AG04450 (cell line): ENCODE results near the gene OTOGL. TPM values are rescaled to one million over a fixed set of nuclear protein-coding genes. Genes with fewer than 3 reads are reported as not detected.

Experiments used
- CTCF ChIA-PET: fragments of 300-600, 350-600 bp; formaldehyde crosslinking; extraction: SDS; loops from one replicate; lab custom pipeline; 2022; ENCODE audit warnings: antibody characterized with exemption, inconsistent platforms; lab: Charles Lee
- POLR2A ChIA-PET: fragments of 350-600 bp; formaldehyde crosslinking; extraction: SDS; loops from one replicate; lab custom pipeline; 2021; ENCODE audit warnings: antibody characterized with exemption, inconsistent platforms; lab: Yijun Ruan, JAX
- DNase-seq: peaks from one replicate; pipeline ENCODE4 v3.0.0-alpha.2; 2011; ENCODE audit warnings: low read depth, low spot score
- H3K27ac ChIP-seq: one replicate; pipeline ENCODE4 v1.5.1; 2012; ENCODE audit warnings: low read depth, low read length, control low read depth
- H3K27me3 ChIP-seq: one replicate; pipeline ENCODE4 v1.6.0; 2012; ENCODE audit warnings: low read length; ENCODE audit not compliant: control insufficient read depth, insufficient read depth
- H3K4me3 ChIP-seq: 2 replicates; pipeline ENCODE4 v1.5.1; 2011; ENCODE audit warnings: mild to moderate bottlenecking, low read depth, low read length, control low read depth
- H3K9me3 ChIP-seq: 2 replicates; pipeline ENCODE4 v1.5.1; 2012; ENCODE audit warnings: low read length; ENCODE audit not compliant: control insufficient read depth, insufficient read depth
- CTCF ChIP-seq: IDR thresholded peaks from 2 replicates; pipeline ENCODE4 v1.5.1; 2011; ENCODE audit warnings: low read depth, low read length, control low read depth, inconsistent platforms
- polyA minus RNA-seq: library from RNA; depleted of rRNA, polyadenylated mRNA; stranded (reverse); fragments of >200 nt; gene quantifications from 2 replicates; pipeline ENCODE4 v1.2.3, GENCODE V29; 2011; rRNA and poly(A)+ RNA removed
- polyA plus RNA-seq: library from polyadenylated mRNA; depleted of rRNA; stranded (reverse); fragments of >200 nt; gene quantifications from 2 replicates; pipeline ENCODE4 v1.2.3, GENCODE V29; 2011; rRNA removed

The OTOGL gene
- polyA plus RNA-seq (0.05 and 0.07 TPM in 2 replicates), polyA minus RNA-seq (0.17 and 0.23 TPM in 2 replicates)

- H3K4me3 ChIP-seq, result no peak within 1 kb of the TSS
- H3K27ac ChIP-seq, result no peak within 1 kb of the TSS
- POLR2A ChIA-PET, result interaction anchor here (0.5 to 1.2 kb wide), 2 partner anchors 35 to 491 kb away, joined by 3 to 5 read pairs; no protein-coding TSS in a partner anchor
- no peaks in the 10 kb centered on the region for H3K9me3 ChIP-seq
- no peak for DNase-seq
- no peak for TF ChIP-seq CTCF
- CTCF ChIA-PET, result interaction anchor here (0.6 kb wide), 1 partner anchor 187 kb away, joined by 3 read pairs; no protein-coding TSS in a partner anchor
- no peaks in the 10 kb centered on the region for H3K27me3 ChIP-seq
Measured at GRCh38 chr12:80099259-80099658, at the start of gene OTOGL. Gene OTOGL, plus strand, starts transcription at chr12:80099537. Its CDS starts 109,895 bp downstream, at chr12:80209432.

- no peak for DNase-seq
- Histone ChIP-seq H3K4me3 (no peak overlapping the region), H3K27ac (no peak overlapping the region), H3K9me3 (no peaks in the 10 kb centered on the region; the same call in 1 of the 2 replicates), H3K27me3 (no peaks in the 10 kb centered on the region)
- TF ChIP-seq CTCF, result no peak
- ChIA-PET CTCF (no interaction called here), POLR2A (no interaction called here)
Measured at GRCh38 chr12:80050236-80050635, 49.1 kb upstream of the OTOGL start.

GRCh38 chr12:80053051-80053790 lies 46.1 kb upstream of the OTOGL start:
- CTCF ChIA-PET, result no interaction called here
- H3K4me3 ChIP-seq, result no peak overlapping the region
- H3K27ac ChIP-seq, result no peak overlapping the region
- DNase-seq, result peak; percentile 81
- H3K27me3 ChIP-seq, result no peaks in the 10 kb centered on the region
- POLR2A ChIA-PET, result no interaction called here
- no peaks in the 10 kb centered on the region; the same call in 1 of the 2 replicates for H3K9me3 ChIP-seq
- no peak for TF ChIP-seq CTCF

- CTCF ChIA-PET, result no interaction called here
- no peak overlapping the region for H3K27ac ChIP-seq
- DNase-seq, result no peak
- no peak for TF ChIP-seq CTCF
- no peaks in the 10 kb centered on the region for H3K27me3 ChIP-seq
- no peaks in the 10 kb centered on the region; the same call in 1 of the 2 replicates for H3K9me3 ChIP-seq
- H3K4me3 ChIP-seq, result no peak overlapping the region
- POLR2A ChIA-PET, result no interaction called here
Measured at GRCh38 chr12:80056232-80056631, 43.1 kb upstream of the OTOGL start.

- no peak for DNase-seq
- ChIA-PET POLR2A (no interaction called here), CTCF (no interaction called here)
- Histone ChIP-seq H3K9me3 (no peaks in the 10 kb centered on the region; the same call in 1 of the 2 replicates), H3K4me3 (no peak overlapping the region), H3K27ac (no peak overlapping the region), H3K27me3 (no peaks in the 10 kb centered on the region)
- no peak for TF ChIP-seq CTCF
Measured at GRCh38 chr12:80056845-80057244, 42.5 kb upstream of the OTOGL start.
